ENCODE measurements around the gene STAT6. TPM values are rescaled to one million over a fixed set of nuclear protein-coding genes. Genes with fewer than 3 reads are reported as not detected.

Gene STAT6
- total and polyA plus RNA-seq, 2 donors (not counting 1 experiment from before 2014, with no cell fraction given), result 544 to 736 TPM

GRCh38 chr12:57107456-57108155 is 3.6 kb downstream of the STAT6 start:
- Mint-ChIP-seq H3K4me3 (peak overlapping the region; percentile 14), H3K4me1 (peaks cover 48% of the 10 kb centered on the region), H3K27me3 (no peaks in the 10 kb centered on the region), H3K27ac (peak overlapping the region; percentile 22), H3K9me3 (ENCODE audit: insufficient read depth) (no peaks in the 10 kb centered on the region)
- 92% methylated on average over 6 of the region's 7 CpGs for WGBS (ENCODE audit: insufficient coverage)
- Histone ChIP-seq H4K20me1 (ENCODE audit: control insufficient read depth, insufficient read depth, low read length, poor library complexity, severe bottlenecking) (peaks cover 65% of the 10 kb centered on the region), H2AFZ (ENCODE audit: insufficient read depth, low read depth, low read length, poor library complexity, severe bottlenecking) (no peak overlapping the region), H3K4me1 (ENCODE audit: control insufficient read depth in 2 of 2, insufficient read depth in 2 of 2, low read length in 2 of 2) (peaks cover 19 to 39% of the 10 kb centered on the region in 2 donors), H3K36me3 (replicated peaks in 1 of 2; ENCODE audit: control extremely low read depth in 1 of 2, control insufficient read depth in 1 of 2, extremely low read depth in 1 of 2, insufficient read depth in 2 of 2, low read length in 1 of 2) (peaks cover 2 to 61% of the 10 kb centered on the region in 2 experiments), H3K27ac (ENCODE audit: low read length in 2 of 2) (peak overlapping the region in 1 of 2 donors; percentile 54), H3K4me2 (replicated peaks; ENCODE audit: low read depth, low read length, poor library complexity, severe bottlenecking) (no peak overlapping the region), H3K27me3 (replicated peaks in 1 of 4; ENCODE audit: control extremely low read depth in 1 of 4, control insufficient read depth in 3 of 4, insufficient read depth in 4 of 4, low read length in 3 of 4) (no peaks in the 10 kb centered on the region), H3K9ac (ENCODE audit: low read length) (no peak overlapping the region), H3K9me3 (ENCODE audit: control extremely low read depth in 1 of 3, control insufficient read depth in 2 of 3, insufficient read depth in 1 of 3, low read length in 2 of 3) (no peaks in the 10 kb centered on the region), H3K4me3 (ENCODE audit: control extremely low read depth in 1 of 5, extremely low read depth in 1 of 5, insufficient read depth in 1 of 5, low read depth in 2 of 5, low read length in 4 of 5) (no peak overlapping the region), H3K79me2 (ENCODE audit: control insufficient read depth, insufficient read depth, low read length) (peaks cover 75% of the 10 kb centered on the region)
- no peak for TF ChIP-seq EZH2 (IDR thresholded peaks at IDR 0.05; ENCODE audit: borderline replicate concordance, insufficient read depth, low read depth, low read length, poor library complexity, severe bottlenecking)
- no peak for TF ChIP-seq CTCF (IDR thresholded peaks at IDR 0.05)
- DNase-seq (no peak), ATAC-seq (ENCODE audit: low read depth) (no peak)
- intact Hi-C loops (cut with micrococcal nuclease), result no loop called here
- ChIA-PET POLR2A (interaction anchor here (1.5 kb wide), 1 partner anchor 16 kb away, joined by 4 read pairs; no protein-coding TSS in a partner anchor), CTCF (interaction anchor here (0.9 to 14.2 kb wide), 5 partner anchors 8 to 38 kb away, joined by 3 to 420 read pairs (median 11); partner anchors contain the start of genes NAB2 and NEMP1)

Measured in B cell (primary cell).